GM12801 (cell line): Measurements from ENCODE around the gene RABL2B.

Experiments used
- TF ChIP-seq, protein P1 (sequence below): IDR thresholded peaks from one replicate; pipeline ENCODE4 v1.5.1; 2011; ENCODE audit warnings: control low read depth; ENCODE audit not compliant: insufficient read length; ENCODE audit errors: extremely low read depth

The RABL2B gene

DNA sequence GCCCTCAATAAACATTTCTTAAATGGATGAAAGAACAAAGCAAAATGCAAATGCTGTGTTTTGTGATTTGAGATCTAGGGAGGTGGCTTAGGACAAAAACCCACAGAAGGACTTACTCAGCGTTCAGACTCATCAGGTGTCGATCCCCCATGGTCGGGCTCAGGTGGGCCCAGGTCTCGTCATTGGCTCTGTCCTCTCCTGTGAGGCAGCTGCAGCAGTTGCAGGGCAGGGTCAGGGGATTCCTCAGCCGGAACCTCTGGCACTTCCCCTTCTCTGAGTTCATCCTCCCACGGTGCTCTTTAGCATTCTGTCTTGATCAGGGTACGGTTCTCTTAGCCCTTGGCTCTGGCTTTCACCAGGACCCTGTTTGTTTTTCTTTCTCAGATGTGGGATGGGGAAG lies 59.4 kb downstream of the RABL2B start:
- TF ChIP-seq, protein P1, sequence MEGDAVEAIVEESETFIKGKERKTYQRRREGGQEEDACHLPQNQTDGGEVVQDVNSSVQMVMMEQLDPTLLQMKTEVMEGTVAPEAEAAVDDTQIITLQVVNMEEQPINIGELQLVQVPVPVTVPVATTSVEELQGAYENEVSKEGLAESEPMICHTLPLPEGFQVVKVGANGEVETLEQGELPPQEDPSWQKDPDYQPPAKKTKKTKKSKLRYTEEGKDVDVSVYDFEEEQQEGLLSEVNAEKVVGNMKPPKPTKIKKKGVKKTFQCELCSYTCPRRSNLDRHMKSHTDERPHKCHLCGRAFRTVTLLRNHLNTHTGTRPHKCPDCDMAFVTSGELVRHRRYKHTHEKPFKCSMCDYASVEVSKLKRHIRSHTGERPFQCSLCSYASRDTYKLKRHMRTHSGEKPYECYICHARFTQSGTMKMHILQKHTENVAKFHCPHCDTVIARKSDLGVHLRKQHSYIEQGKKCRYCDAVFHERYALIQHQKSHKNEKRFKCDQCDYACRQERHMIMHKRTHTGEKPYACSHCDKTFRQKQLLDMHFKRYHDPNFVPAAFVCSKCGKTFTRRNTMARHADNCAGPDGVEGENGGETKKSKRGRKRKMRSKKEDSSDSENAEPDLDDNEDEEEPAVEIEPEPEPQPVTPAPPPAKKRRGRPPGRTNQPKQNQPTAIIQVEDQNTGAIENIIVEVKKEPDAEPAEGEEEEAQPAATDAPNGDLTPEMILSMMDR: no peak

DNA sequence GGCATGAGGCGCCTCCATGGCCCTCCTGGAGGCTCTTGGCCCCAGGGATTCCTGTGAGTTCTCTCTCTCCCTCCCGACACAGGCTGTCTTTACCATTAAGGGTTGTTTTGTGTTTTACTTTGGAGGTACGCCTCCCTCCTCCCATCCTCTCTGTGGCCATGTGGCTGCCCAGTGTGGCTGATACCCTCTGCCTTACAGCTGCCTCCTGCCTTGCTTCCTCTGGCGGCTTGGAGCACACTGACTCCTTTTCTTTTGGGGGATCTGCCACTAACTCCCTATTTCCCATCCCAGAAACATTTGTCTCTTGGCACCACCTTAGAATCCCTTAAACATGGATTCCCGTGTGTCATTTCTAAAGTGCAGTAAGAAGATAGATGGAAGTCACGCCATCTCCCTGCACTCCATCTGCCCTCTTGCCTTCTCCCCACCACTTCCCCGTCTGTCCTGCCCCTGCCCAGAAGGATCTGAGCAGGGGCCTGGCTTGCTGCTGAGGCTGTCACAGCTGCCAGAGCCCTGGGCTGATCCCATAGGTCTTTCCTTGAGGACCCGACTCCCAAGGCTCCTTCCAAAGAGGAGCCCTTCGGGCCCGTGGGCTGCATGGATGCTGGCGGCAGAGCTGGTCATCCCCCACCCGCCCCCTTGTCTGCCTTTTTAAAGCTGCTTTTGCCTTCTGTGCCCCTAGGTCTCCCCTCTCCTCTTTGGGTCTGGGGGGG lies 60.6 kb downstream of the RABL2B start:
- TF ChIP-seq, protein P1: no peak

DNA sequence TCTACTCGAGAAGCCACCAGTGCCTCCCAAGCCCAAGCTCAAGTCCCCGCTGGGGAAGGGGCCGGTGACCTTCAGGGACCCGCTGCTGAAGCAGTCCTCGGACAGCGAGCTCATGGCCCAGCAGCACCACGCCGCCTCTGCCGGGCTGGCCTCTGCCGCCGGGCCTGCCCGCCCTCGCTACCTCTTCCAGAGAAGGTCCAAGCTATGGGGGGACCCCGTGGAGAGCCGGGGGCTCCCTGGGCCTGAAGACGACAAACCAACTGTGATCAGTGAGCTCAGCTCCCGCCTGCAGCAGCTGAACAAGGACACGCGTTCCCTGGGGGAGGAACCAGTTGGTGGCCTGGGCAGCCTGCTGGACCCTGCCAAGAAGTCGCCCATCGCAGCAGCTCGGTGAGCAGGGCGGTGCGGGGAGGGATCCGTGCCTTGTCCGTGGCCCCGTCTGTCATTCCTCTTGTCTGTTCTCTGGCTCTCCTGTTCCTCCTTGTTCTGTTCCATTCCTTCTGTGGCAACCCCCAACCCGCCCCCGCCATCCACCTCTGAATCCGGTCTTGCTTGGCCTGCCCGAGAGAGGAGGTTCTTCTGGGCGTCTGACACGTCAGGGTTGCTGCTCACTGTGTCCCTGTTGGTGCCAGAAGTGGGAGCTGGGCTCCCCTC lies 61.3 kb downstream of the RABL2B start:
- TF ChIP-seq, protein P1: no peak

DNA sequence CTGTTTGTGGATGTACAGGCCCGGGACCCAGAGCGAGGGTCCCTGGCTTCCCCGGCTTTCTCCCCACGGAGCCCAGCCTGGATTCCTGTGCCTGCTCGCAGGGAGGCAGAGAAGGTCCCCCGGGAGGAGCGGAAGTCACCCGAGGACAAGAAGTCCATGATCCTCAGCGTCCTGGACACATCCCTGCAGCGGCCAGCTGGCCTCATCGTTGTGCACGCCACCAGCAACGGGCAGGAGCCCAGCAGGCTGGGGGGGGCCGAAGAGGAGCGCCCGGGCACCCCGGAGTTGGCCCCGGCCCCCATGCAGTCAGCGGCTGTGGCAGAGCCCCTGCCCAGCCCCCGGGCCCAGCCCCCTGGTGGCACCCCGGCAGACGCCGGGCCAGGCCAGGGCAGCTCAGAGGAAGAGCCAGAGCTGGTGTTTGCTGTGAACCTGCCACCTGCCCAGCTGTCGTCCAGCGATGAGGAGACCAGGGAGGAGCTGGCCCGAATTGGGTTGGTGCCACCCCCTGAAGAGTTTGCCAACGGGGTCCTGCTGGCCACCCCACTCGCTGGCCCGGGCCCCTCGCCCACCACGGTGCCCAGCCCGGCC lies 62.1 kb downstream of the RABL2B start:
- TF ChIP-seq, protein P1: no peak

DNA sequence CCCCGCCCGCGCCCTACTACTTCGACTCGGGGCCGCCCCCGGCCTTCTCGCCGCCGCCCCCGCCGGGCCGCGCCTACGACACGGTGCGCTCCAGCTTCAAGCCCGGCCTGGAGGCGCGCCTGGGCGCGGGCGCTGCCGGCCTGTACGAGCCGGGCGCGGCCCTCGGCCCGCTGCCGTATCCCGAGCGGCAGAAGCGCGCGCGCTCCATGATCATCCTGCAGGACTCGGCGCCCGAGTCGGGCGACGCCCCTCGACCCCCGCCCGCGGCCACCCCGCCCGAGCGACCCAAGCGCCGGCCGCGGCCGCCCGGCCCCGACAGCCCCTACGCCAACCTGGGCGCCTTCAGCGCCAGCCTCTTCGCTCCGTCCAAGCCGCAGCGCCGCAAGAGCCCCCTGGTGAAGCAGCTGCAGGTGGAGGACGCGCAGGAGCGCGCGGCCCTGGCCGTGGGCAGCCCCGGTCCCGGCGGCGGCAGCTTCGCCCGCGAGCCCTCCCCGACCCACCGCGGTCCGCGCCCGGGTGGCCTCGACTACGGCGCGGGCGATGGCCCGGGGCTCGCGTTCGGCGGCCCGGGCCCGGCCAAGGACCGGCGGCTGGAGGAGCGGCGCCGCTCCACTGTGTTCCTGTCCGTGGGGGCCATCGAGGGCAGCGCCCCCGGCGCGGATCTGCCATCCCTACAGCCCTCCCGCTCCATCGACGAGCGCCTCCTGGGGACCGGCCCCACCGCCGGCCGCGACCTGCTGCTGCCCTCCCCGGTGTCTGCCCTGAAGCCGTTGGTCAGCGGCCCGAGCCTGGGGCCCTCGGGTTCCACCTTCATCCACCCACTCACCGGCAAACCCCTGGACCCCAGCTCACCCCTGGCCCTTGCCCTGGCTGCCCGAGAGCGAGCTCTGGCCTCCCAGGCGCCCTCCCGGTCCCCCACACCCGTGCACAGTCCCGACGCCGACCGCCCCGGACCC lies 62.9 kb downstream of the RABL2B start:
- TF ChIP-seq, protein P1: no peak

DNA sequence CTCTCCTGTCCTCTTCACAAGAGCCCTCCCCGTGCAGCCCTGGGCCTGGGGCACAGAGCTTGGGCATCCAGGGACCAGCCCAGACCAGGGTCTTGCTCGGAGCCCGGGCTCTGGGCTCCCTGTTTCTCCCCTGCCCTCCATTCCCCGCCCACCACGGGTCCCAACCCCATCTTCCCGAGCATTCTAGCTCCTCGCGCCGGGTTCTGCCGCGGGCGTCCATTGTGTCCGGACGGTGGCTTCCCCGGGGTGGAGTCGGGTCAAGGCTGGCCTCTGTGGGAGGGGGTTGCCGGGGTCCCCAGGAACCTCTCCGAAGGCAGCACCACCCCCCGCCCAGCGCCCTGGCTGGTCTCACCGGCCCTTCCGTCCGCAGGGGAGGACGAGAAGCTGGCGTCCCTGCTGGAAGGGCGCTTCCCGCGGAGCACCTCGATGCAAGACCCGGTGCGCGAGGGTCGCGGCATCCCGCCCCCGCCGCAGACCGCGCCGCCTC lies 63.6 kb downstream of the RABL2B start:
- TF ChIP-seq, protein P1: no peak

DNA sequence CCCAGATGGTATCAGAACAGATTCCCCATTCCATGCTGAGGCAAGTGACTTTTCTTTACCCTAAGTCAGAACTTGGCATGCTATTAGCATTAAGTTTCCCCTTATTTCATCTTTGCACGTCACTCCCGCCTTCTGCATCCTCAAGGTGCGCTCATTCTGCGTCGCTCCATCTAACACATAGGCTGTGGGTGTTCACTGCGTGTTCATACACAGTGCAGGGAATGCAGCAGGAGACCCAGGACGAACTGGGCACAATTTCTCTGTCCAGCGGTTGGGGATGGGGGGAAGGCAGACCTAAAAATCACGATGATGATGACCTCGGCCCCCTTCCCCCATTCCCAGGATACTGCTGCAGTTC lies 65.1 kb downstream of the RABL2B start:
- TF ChIP-seq, protein P1: no peak
